ENCODE data around the gene CUEDC2.

GRCh38 chr10:102397222-102398171, 34.9 kb downstream of the CUEDC2 start:
- TF ChIP-seq, protein P1, sequence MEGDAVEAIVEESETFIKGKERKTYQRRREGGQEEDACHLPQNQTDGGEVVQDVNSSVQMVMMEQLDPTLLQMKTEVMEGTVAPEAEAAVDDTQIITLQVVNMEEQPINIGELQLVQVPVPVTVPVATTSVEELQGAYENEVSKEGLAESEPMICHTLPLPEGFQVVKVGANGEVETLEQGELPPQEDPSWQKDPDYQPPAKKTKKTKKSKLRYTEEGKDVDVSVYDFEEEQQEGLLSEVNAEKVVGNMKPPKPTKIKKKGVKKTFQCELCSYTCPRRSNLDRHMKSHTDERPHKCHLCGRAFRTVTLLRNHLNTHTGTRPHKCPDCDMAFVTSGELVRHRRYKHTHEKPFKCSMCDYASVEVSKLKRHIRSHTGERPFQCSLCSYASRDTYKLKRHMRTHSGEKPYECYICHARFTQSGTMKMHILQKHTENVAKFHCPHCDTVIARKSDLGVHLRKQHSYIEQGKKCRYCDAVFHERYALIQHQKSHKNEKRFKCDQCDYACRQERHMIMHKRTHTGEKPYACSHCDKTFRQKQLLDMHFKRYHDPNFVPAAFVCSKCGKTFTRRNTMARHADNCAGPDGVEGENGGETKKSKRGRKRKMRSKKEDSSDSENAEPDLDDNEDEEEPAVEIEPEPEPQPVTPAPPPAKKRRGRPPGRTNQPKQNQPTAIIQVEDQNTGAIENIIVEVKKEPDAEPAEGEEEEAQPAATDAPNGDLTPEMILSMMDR (IDR thresholded peaks at IDR 0.05; ENCODE audit: insufficient read depth, low read length, poor library complexity, severe bottlenecking), result no peak
- TF ChIP-seq EZH2phosphoT487 (conservative IDR thresholded peaks at IDR 0.05; ENCODE audit: low read length), result no peak
